Transverse colon (tissue), 3 donors: ENCODE measurements around the gene SYCP2.

Experiments
- EP300 ChIP-seq: sonication (generic); formaldehyde crosslinking; IDR thresholded peaks from one replicate; pipeline ENCODE4 v1.6.1; 2017; ENCODE audit warnings: antibody characterized with exemption, low read depth
- POLR2A ChIP-seq: fragments of 450-650 bp; IDR thresholded peaks from one replicate; pipeline ENCODE4 v1.6.1; 2016; ENCODE audit warnings: antibody characterized with exemption, mild to moderate bottlenecking, moderate library complexity
- TF ChIP-seq, protein P1 (sequence below), 5 experiments: fragments of 200-600 bp in 3 of 5; fragments of 450-650 bp in 2 of 5; sonication (generic) in 3 of 5; IDR thresholded peaks; 1 replicate in 2 of 5; 2 replicates in 3 of 5; pipeline ENCODE4 v1.5.1; 2016 to 2017; ENCODE audit warnings: antibody characterized with exemption in 5 of 5, inconsistent platforms in 3 of 5, mild to moderate bottlenecking in 2 of 5, moderate library complexity in 1 of 5

DNA sequence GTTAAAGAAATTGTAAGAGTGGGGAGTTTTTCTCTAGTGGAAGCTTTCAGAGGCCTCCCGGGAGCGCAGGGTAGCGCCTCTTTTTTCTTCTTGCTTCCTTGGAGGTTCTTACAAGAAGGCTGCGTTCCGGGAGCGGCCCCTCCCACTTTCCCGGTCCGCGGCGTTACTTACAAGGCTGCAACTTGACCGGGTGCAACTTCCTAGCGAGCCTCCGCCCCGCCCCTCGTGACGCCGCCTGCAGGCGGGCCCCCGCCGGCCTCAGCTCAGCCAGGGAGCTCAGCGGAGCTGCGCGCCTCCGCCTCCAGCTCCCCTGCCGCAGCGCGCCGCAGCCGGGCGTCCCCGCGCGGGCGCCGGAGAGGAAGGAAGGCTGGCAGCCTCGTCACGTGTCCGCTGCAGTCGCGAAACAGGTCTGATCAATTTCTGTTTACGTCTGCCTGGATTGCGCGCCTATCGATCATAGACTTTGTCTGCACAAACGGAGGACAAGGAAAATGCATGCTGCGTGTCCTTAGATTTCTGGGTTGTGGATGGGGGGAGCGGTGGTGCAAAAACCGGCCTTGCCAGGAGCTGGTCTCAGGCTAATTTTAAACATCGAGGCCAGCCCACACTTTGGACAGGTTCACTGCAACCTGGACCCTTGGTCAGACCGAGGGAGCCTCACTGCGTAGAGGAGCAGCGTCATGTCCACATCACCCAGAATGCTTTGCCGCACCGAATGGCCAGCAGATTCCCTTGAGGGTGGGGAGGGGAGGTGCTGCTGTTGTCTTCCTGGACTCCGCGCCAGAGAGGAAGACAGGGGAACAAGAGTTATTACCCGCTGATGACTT is 6.9 kb upstream of the SYCP2 start, which contains the start of the genes FAM217B and PPP1R3D:
- TF ChIP-seq, protein P1, sequence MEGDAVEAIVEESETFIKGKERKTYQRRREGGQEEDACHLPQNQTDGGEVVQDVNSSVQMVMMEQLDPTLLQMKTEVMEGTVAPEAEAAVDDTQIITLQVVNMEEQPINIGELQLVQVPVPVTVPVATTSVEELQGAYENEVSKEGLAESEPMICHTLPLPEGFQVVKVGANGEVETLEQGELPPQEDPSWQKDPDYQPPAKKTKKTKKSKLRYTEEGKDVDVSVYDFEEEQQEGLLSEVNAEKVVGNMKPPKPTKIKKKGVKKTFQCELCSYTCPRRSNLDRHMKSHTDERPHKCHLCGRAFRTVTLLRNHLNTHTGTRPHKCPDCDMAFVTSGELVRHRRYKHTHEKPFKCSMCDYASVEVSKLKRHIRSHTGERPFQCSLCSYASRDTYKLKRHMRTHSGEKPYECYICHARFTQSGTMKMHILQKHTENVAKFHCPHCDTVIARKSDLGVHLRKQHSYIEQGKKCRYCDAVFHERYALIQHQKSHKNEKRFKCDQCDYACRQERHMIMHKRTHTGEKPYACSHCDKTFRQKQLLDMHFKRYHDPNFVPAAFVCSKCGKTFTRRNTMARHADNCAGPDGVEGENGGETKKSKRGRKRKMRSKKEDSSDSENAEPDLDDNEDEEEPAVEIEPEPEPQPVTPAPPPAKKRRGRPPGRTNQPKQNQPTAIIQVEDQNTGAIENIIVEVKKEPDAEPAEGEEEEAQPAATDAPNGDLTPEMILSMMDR (IDR thresholded peaks at IDR 0.05), result peak in 3 of 5 experiments; percentile 12 to 27 (median 25)
- TF ChIP-seq POLR2A (peak; percentile 87), EP300 (no peak)
